Heart right ventricle (tissue), 16 donors: Measurements from ENCODE around the gene PMEPA1. TPM values are rescaled to one million over a fixed set of nuclear protein-coding genes. Genes with fewer than 3 reads are reported as not detected.
A peak's percentile ranks its signal among the peaks of the same experiment; 100 is the strongest.

ENCODE experiments used
- ATAC-seq, 8 donors: fragments of 200-7000 bp; cut with Tn5 transposase; one replicate each; pipeline ENCODE4 v1.9.1; 2020; ENCODE audit warnings: mild to moderate bottlenecking in 8 of 8, moderate library complexity in 8 of 8, moderate number of reproducible peaks in 1 of 8
- DNase-seq, 2 donors: peaks; one replicate each; pipeline ENCODE4 v3.0.0-alpha.2; 2020
- H3K27ac ChIP-seq, 10 donors: fragments of 200-600 bp; sonication (generic) in 2 of 10; one replicate each; pipeline versions ENCODE4 v1.5.0 to v1.8.0; 2020 to 2022; ENCODE audit warnings: mild to moderate bottlenecking in 3 of 10
- H3K27me3 ChIP-seq, 7 donors: fragments of 200-600 bp; one replicate each; pipeline ENCODE4 v1.8.0; 2021 to 2022; ENCODE audit warnings: mild to moderate bottlenecking in 2 of 7
- H3K36me3 ChIP-seq, 9 donors: fragments of 200-600 bp; sonication (generic) in 1 of 9; one replicate each; pipeline versions ENCODE4 v1.5.0 to v1.8.0; 2020 to 2022; ENCODE audit warnings: mild to moderate bottlenecking in 2 of 9
- H3K4me1 ChIP-seq, 9 donors: fragments of 200-600 bp; sonication (generic) in 1 of 9; one replicate each; pipeline versions ENCODE4 v1.5.0 to v1.8.0; 2020 to 2022; ENCODE audit warnings: mild to moderate bottlenecking in 4 of 9
- H3K4me3 ChIP-seq, 10 donors: fragments of 200-600 bp; sonication (generic) in 2 of 10; one replicate each; pipeline versions ENCODE4 v1.5.0 to v1.8.0; 2020 to 2022; ENCODE audit warnings: mild to moderate bottlenecking in 7 of 10, moderate library complexity in 2 of 10
- H3K9me3 ChIP-seq, 11 donors: fragments of 200-600 bp in 10 of 11; sonication (generic) in 2 of 11; one replicate each; pipeline versions ENCODE4 v1.5.0 to v1.8.0; 2013 to 2022; ENCODE audit warnings: mild to moderate bottlenecking in 2 of 11, control low read depth in 1 of 11, moderate library complexity in 1 of 11
- CTCF ChIP-seq, 9 donors: fragments of 200-600 bp; sonication (generic) in 2 of 9; IDR thresholded peaks; one replicate each; pipeline versions ENCODE4 v1.5.0 to v1.8.0; 2021 to 2022; ENCODE audit warnings: antibody characterized with exemption in 9 of 9, mild to moderate bottlenecking in 5 of 9, moderate library complexity in 1 of 9
- WGBS, 2 donors: extraction: QIAGEN DNeasy Blood & Tissue Kit; methylation state at CpG; one replicate each; pipeline ENCODE4 v1.1.7; 2013; ENCODE audit warnings: inconsistent platforms in 1 of 2; 5-methylcytosine and 5-hydroxymethylcytosine counted together
- intact Hi-C, 10 donors: fragments of 100-400 bp; cut with DNase I; formaldehyde crosslinking; loops; one replicate each; pipeline versions ENCODE4 v1.11.1 to v1.14.2; 2022
- polyA plus RNA-seq, 2 donors: library from polyadenylated mRNA; stranded (reverse); fragments of 200-250 nt; gene quantifications; one replicate each; pipeline ENCODE4 v1.2.3, GENCODE V29; 2013
- total RNA-seq, 10 donors: library from RNA; stranded (reverse); fragmentation: NEBNext Ultra II Directional in 3 of 10; extraction: Animal tissue kit (Norgen Biotek cat#: 25700) in 3 of 10; gene quantifications; one replicate each; pipeline versions ENCODE4 v1.2.1 to v1.2.4, GENCODE V29; 2021 to 2023
- donor health status: Arrhythmogenic right ventricular cardiomyopathy.
- donor health status: ischemic (EF 13 %, LVEDD 7.1; RV severe dilation, severe dysfunction).
- donor health status: healthy with polysubstance abuse.
- donor health status: DM: no; HTN: yes; CAD: no.
- donor health status: DM: no; HTN: no; CAD: no.
- donor health status: ischemic (EF 25% LVEDD 6.9; RV normal size, moderate dysfunction).
- donor health status: ischemic (EF 25% LVEDD 5.7; RV mildly dilated, moderate dysfunction).
- donor health status: healthy.
- donor health status: DM: yes; HTN: yes; CAD: no.
- donor health status: Ischemic cardiomyopathy.
- donor health status: ischemic (EF 35%, LVEDD 5.7; RV mildly dilated, moderate dysfunction).
- donor health status: nonischemic (EF 11% LVEDD 7.7; RV severe dilation, severe dysfunction).
- donor health status: DM: yes; HTN: yes; CAD: no.
- donor health status: PGD.
- donor health status: ischemic (EF 29% LVEDD 5.4; RV normal size, mild dysfunction).
- donor health status: nonischemic (EF 23%, LVEDD 6.1; RV moderate dilation, normal function).

Gene PMEPA1
- total and polyA plus RNA-seq, 12 donors = 10.5 to 81.8 (median 30.4) TPM

- peak in 6 of 8 donors; percentile 28 to 61 (median 51) for ATAC-seq
- no peak overlapping the region for H3K27ac ChIP-seq
- H3K4me1 ChIP-seq = peaks cover under 1 to 87% (median 20%) of the 10 kb centered on the region in 9 donors
- no peaks in the 10 kb centered on the region for H3K36me3 ChIP-seq
- no peak overlapping the region for H3K4me3 ChIP-seq
- intact Hi-C loops = no loop called here
- H3K9me3 ChIP-seq = no peaks in the 10 kb centered on the region
- WGBS, 2 donors = 48 to 59% methylated on average over 12 of the region's 12 CpGs
- H3K27me3 ChIP-seq = peaks cover 0 to 9% (median 0%) of the 10 kb centered on the region in 7 donors
- DNase-seq = peak in 1 of 2 donors; percentile 22
- TF ChIP-seq CTCF (IDR thresholded peaks at IDR 0.05) = no peak
These were observed 31.5 kb downstream of the PMEPA1 start for GRCh38 chr20:57678340-57678739.

GRCh38 chr20:57677584-57677982 is 32.2 kb downstream of the PMEPA1 start:
- DNase-seq = no peak
- Histone ChIP-seq H3K27me3 (peaks cover 0 to 9% (median 0%) of the 10 kb centered on the region in 7 donors), H3K27ac (no peak overlapping the region), H3K4me3 (no peak overlapping the region), H3K4me1 (peaks cover 7 to 88% (median 23%) of the 10 kb centered on the region in 9 donors), H3K9me3 (no peaks in the 10 kb centered on the region), H3K36me3 (no peaks in the 10 kb centered on the region)
- intact Hi-C loops = no loop called here
- TF ChIP-seq CTCF (IDR thresholded peaks at IDR 0.05) = no peak
- 89 to 92% methylated on average over 5 of the region's 5 CpGs for WGBS, 2 donors
- ATAC-seq = no peak

- no peaks in the 10 kb centered on the region for H3K36me3 ChIP-seq
- intact Hi-C loops = no loop called here
- DNase-seq = no peak
- no peaks in the 10 kb centered on the region for H3K9me3 ChIP-seq
- H3K27me3 ChIP-seq = peaks cover 0 to 9% (median 0%) of the 10 kb centered on the region in 7 donors
- peak in 2 of 8 donors; percentile 3 to 10 for ATAC-seq
- TF ChIP-seq CTCF (IDR thresholded peaks at IDR 0.05) = no peak
- no peak overlapping the region for H3K27ac ChIP-seq
- no peak overlapping the region for H3K4me3 ChIP-seq
- 78 to 80% methylated on average over 24 of the region's 24 CpGs for WGBS, 2 donors
- H3K4me1 ChIP-seq = peaks cover 11 to 88% (median 29%) of the 10 kb centered on the region in 9 donors
These were observed 32.9 kb downstream of the PMEPA1 start for GRCh38 chr20:57676589-57677583.

- WGBS, 2 donors = 51 to 62% methylated on average over 12 of the region's 12 CpGs
- ATAC-seq = no peak
- peaks cover 0 to 9% (median 0%) of the 10 kb centered on the region in 7 donors for H3K27me3 ChIP-seq
These were observed 34.0 kb downstream of the PMEPA1 start for GRCh38 chr20:57675773-57676172.

More at GRCh38 chr20:57675773-57676172, 34.0 kb downstream of the PMEPA1 start:
- Histone ChIP-seq H3K9me3 (no peaks in the 10 kb centered on the region), H3K4me1 (peaks cover 12 to 89% (median 34%) of the 10 kb centered on the region in 9 donors), H3K36me3 (no peaks in the 10 kb centered on the region), H3K4me3 (no peak overlapping the region), H3K27ac (peak overlapping the region in 1 of 10 donors; percentile 44)
- DNase-seq = no peak
- TF ChIP-seq CTCF (IDR thresholded peaks at IDR 0.05) = no peak
- intact Hi-C loops = no loop called here
